ENCODE measurements around the gene SPEF2.
"Not testable (repeated sequence)": the region's sequence is repeated elsewhere in the genome, so short reads cannot be mapped to it uniquely, and the experiment has no call there.

The SPEF2 gene

GRCh38 chr5:35823347-35824098 lies 205.9 kb downstream of the SPEF2 start:
- DNase-seq: no peak

- no peak for DNase-seq
Measured at GRCh38 chr5:35826056-35826455, 208.4 kb downstream of the SPEF2 start.

GRCh38 chr5:35826554-35826953 lies 208.9 kb downstream of the SPEF2 start:
- no peak for DNase-seq

- no peak for DNase-seq
Measured at GRCh38 chr5:35828082-35828598, 210.5 kb downstream of the SPEF2 start.

- no peak for DNase-seq
Measured at GRCh38 chr5:35830587-35830986, 212.9 kb downstream of the SPEF2 start.

GRCh38 chr5:35832762-35833161 lies 215.1 kb downstream of the SPEF2 start:
- DNase-seq: no peak

GRCh38 chr5:35833224-35833623 lies 215.6 kb downstream of the SPEF2 start:
- no peak for DNase-seq

- DNase-seq: no peak
Measured at GRCh38 chr5:35835796-35836742, 218.4 kb downstream of the SPEF2 start.

- DNase-seq: no peak
Measured at GRCh38 chr5:35838370-35839042, 220.8 kb downstream of the SPEF2 start.

- no peak for DNase-seq
Measured at GRCh38 chr5:35842856-35843255, 225.2 kb downstream of the SPEF2 start.

- not testable (repeated sequence) for DNase-seq
Measured at GRCh38 chr5:35845508-35845907, 227.8 kb downstream of the SPEF2 start.

GRCh38 chr5:35847491-35847890 lies 229.8 kb downstream of the SPEF2 start:
- no peak for DNase-seq

GRCh38 chr5:35847961-35848360 lies 230.3 kb downstream of the SPEF2 start:
- DNase-seq: no peak

- no peak for DNase-seq
Measured at GRCh38 chr5:35849860-35850259, 232.2 kb downstream of the SPEF2 start.

GRCh38 chr5:35850967-35851680 lies 233.5 kb downstream of the SPEF2 start:
- DNase-seq: no peak

- peak in 2 of 14 donors; percentile 3 to 4 for DNase-seq
Measured at GRCh38 chr5:35852084-35852734, 234.5 kb downstream of the SPEF2 start.

- DNase-seq: no peak
Measured at GRCh38 chr5:35852773-35853172, 235.1 kb downstream of the SPEF2 start.

- DNase-seq: no peak
Measured at GRCh38 chr5:35853631-35854030, 236.0 kb downstream of the SPEF2 start.

GRCh38 chr5:35854248-35854647 lies 236.6 kb downstream of the SPEF2 start:
- no peak for DNase-seq

- no peak for DNase-seq
Measured at GRCh38 chr5:35855187-35855586, 237.5 kb downstream of the SPEF2 start.

- not testable (repeated sequence) for DNase-seq
Measured at GRCh38 chr5:35856186-35856764, 238.6 kb downstream of the SPEF2 start.
